ENCODE results near the gene FAM124A. TPM values are rescaled to one million over a fixed set of nuclear protein-coding genes. Genes with fewer than 3 reads are reported as not detected.

The FAM124A gene
- total and polyA plus RNA-seq, 2 of the 8 experiments (the other 6 are each of a cell fraction or from before 2014, with no cell fraction given) = 40.7 to 49.9 TPM

DNA sequence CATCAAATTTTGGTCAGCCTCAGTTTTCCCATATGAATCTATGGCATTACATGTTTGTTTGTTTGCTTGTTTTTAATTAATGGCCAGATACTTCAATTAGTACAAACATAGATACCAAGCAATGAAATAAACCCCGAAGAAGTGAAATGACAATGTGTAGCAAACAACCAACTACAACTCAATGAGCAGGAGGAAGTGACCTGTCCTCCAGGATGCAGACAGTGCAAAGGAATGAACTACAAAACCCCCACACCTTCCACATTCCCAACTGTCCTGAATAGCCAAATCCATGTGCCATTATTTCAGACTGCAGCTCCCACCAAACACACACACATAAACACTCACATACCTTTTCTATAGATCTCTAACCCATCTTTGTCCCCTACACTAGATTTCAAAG, 45.0 kb upstream of the FAM124A start:
- peak in 1 of 2 experiments; percentile 40 for DNase-seq (ENCODE audit: low read depth in 1 of 2, low spot score in 2 of 2)
- H2BK12ac ChIP-seq (ENCODE audit: low read depth, low read length) = no peak overlapping the region
- CTCF ChIA-PET (ENCODE audit: partially characterized antibody) = interaction anchor here (0.8 to 2.8 kb wide), 5 partner anchors 10 to 152 kb away, joined by 3 to 11 read pairs (median 6); no protein-coding TSS in a partner anchor
- 0 out of 2 replicates have a peak overlapping the region, but pooled peaks have one; percentile 2 for H3K27ac ChIP-seq (ENCODE audit: low read depth, low read length)
- POLR2A ChIA-PET (ENCODE audit: partially characterized antibody) = interaction anchor here (1.0 to 13.8 kb wide), 23 partner anchors 9 to 150 kb away, joined by 3 to 494 read pairs (median 5); no protein-coding TSS in a partner anchor
- H2BK5ac ChIP-seq (ENCODE audit: low read depth, low read length) = peak overlapping the region; percentile 40; the same call in 1 of the 2 replicates
- no peak overlapping the region for H3K4me3 ChIP-seq (ENCODE audit: extremely low read depth in 1 of 4, insufficient read depth in 2 of 4, low read depth in 3 of 4, low read length in 4 of 4)
- H3K23me2 ChIP-seq (ENCODE audit: low read depth, low read length) = peaks cover 3% of the 10 kb centered on the region; the same call in 1 of the 2 replicates
- no peak overlapping the region for H2BK120ac ChIP-seq (replicated peaks; ENCODE audit: low read depth, low read length)
- H3K14ac ChIP-seq (ENCODE audit: insufficient read length) = no peak overlapping the region
- H4K20me1 ChIP-seq (replicated peaks in 1 of 2; ENCODE audit: control insufficient read depth in 1 of 2, insufficient read depth in 2 of 2, low read length in 2 of 2) = peaks cover 2 to 4% of the 10 kb centered on the region in 2 experiments
- H3K23ac ChIP-seq (ENCODE audit: insufficient read length) = no peak overlapping the region
- H3K4ac ChIP-seq (replicated peaks; ENCODE audit: insufficient read length, low read depth, low read length) = peak overlapping the region; percentile 19
- H2AFZ ChIP-seq (ENCODE audit: low read length) = no peak overlapping the region
- TF ChIP-seq CEBPB (IDR thresholded peaks at IDR 0.05; ENCODE audit: low read depth, low read length) (no peak), POLR2AphosphoS5 (IDR thresholded peaks at IDR 0.05; ENCODE audit: low read depth, low read length) (peak; percentile 90; the same call in 1 of the 2 replicates), HDAC6 (IDR thresholded peaks at IDR 0.05; ENCODE audit: low read depth, low read length) (no peak), POLR2A (IDR thresholded peaks at IDR 0.05; ENCODE audit: control extremely low read depth in 1 of 2, low read depth in 2 of 2, low read length in 2 of 2) (peak in 1 of 2 experiments; percentile 81; a peak in 1 of 3 replicates), SRF (IDR thresholded peaks at IDR 0.05; ENCODE audit: low read depth, low read length) (no peak), CHD1 (IDR thresholded peaks at IDR 0.05; ENCODE audit: low read depth, low read length) (no peak)
- H3K4me2 ChIP-seq (ENCODE audit: insufficient read depth in 1 of 2, low read depth in 2 of 2, low read length in 2 of 2) = no peak overlapping the region
- no peak overlapping the region for H3K56ac ChIP-seq (replicated peaks; ENCODE audit: insufficient read length, low read depth, low read length)
- no peak overlapping the region for H2BK20ac ChIP-seq (ENCODE audit: low read length)
- H3K4me1 ChIP-seq (replicated peaks in 1 of 4; ENCODE audit: control insufficient read depth in 3 of 4, insufficient read depth in 4 of 4, low read length in 3 of 4) = peaks cover 7 to 12% (median 10%) of the 10 kb centered on the region in 4 experiments; a peak in 6 of 7 replicates
- no peak overlapping the region for H4K91ac ChIP-seq (replicated peaks; ENCODE audit: insufficient read length, low read length)
- FAIRE-seq = no peak
- no peaks in the 10 kb centered on the region for H3K27me3 ChIP-seq (replicated peaks in 1 of 4; ENCODE audit: control insufficient read depth in 3 of 4, extremely low read depth in 1 of 4, insufficient read depth in 3 of 4, low read length in 3 of 4)
- no peak overlapping the region for H4K8ac ChIP-seq (ENCODE audit: extremely low read depth, insufficient read depth, low read length)
- H3K18ac ChIP-seq (ENCODE audit: extremely low read depth, low read length) = no peak overlapping the region
- no peak overlapping the region for H4K5ac ChIP-seq (ENCODE audit: insufficient read length, low read depth, low read length)
- H3K79me1 ChIP-seq (ENCODE audit: low read depth, low read length) = no peaks in the 10 kb centered on the region
- H3K36me3 ChIP-seq (ENCODE audit: control insufficient read depth in 2 of 4, insufficient read depth in 4 of 4, low read length in 3 of 4) = peaks cover 34 to 74% (median 55%) of the 10 kb centered on the region in 4 experiments
- H2BK15ac ChIP-seq (ENCODE audit: low read length) = 0 out of 2 replicates have a peak overlapping the region, but pooled peaks have one; percentile 14
- peaks cover 3 to 22% of the 10 kb centered on the region in 2 experiments; a peak in 3 of 4 replicates for H3K79me2 ChIP-seq (ENCODE audit: control insufficient read depth in 1 of 2, insufficient read depth in 2 of 2, low read length in 2 of 2)
- no peaks in the 10 kb centered on the region for H3K9me3 ChIP-seq (ENCODE audit: insufficient read depth in 2 of 2, low read depth in 1 of 2, low read length in 1 of 2)
- H3K9ac ChIP-seq (replicated peaks in 1 of 4; ENCODE audit: extremely low read depth in 1 of 4, low read depth in 3 of 4, low read length in 3 of 4) = peak overlapping the region in 1 of 4 experiments; percentile 18; a peak in 1 of 7 replicates
- H2AK5ac ChIP-seq (ENCODE audit: low read depth, low read length) = no peak overlapping the region
- WGBS, 2 experiments (ENCODE audit: extremely low coverage in 1 of 2, insufficient coverage in 1 of 2, insufficient read length in 1 of 2, insufficient replicate concordance in 2 of 2, low coverage in 1 of 2, low lambda C conversion rate in 2 of 2, missing lambda C conversion rate in 1 of 2) = 89% methylated on average over 1 of the region's 1 CpG; no CpG with 5 or more reads in 1 of the 2 experiments

Measured in H1 (cell line).